AG08395 (cell line): ENCODE results near the gene TENM4.

ENCODE experiments used
- DNase-seq: peaks from one replicate; pipeline ENCODE4 v3.0.0; 2012; ENCODE audit warnings: mixed read lengths, low spot score

Gene TENM4

DNA sequence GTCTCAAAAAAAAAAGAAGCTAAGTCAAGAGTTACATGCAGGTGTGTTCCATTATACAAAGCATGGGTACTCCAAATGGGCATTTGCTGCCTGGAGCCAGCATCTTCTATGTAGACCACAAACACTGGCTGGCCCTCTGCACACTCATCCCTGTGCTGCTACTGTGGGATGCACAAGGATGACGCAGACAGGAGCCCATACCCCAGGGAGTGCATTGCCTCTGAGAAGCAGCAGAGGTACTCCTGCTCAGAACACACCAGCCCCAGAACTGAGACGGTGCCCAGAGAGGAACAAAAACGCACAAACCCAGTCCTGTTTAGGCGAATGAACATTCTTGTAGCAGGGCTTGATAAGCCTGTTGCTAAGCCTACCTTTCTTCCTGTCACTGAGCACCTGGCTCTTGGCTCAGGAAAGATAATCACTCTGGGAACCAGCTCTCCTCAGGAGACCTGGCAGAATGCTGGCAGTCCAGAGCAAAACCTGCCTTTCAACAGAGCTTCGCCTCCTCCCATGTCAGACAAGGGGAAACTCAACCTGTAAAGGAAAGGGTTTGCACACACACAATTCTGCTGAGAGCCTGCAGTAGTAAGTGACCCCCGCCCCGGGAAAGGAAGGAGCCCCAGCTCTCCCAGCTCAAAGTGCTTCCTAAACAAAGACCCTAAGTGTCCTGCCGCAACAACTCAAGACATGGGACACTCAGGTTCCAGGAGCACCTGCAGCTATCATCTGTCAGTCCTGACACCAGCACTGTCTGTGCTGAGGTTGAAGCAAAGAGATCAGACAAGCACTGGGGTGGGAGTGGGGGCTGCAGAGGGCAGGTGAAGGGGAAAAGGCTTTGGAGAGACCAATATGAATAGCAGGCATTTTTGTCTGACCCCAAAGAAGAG is 145.7 kb downstream of the TENM4 start:
- no peak for DNase-seq

DNA sequence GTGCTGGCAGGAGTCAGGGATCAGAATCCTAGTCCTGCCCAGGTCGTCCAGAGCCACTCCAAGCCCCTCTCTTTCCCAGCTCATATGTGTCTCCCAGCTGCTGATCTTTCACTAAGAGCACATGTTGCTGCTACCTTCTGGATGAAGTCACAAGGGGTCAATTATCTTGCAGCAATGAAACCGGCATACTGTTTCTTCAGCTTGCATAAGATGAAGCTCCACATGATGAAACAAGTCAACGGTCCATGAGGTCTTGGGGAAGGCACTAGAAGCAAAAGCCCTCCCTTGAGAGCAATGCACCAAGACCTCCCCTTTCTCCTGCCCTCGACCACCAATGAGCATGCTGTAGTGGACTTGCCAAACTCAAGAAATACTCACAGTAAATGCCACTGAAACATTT is 148.9 kb downstream of the TENM4 start:
- no peak for DNase-seq

DNA sequence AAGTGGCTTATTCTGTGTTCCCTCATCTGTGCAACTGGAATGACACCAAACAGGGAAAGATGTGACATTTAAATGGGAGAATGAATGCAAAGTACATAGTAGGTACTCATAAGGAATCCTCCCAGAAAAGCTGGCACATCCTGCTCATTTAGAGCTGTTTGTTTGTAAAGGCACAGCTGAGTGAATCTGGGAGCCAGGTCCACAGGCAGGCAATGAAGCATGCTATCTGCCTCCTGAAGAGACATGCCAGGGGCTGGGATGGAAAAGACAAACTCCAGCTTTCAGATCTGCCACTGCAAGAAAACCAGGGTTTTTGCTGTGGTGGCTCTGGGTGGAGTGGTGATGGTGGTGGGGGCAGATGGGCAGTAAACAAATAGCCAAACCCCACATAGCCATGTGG is 150.1 kb downstream of the TENM4 start:
- DNase-seq: no peak

DNA sequence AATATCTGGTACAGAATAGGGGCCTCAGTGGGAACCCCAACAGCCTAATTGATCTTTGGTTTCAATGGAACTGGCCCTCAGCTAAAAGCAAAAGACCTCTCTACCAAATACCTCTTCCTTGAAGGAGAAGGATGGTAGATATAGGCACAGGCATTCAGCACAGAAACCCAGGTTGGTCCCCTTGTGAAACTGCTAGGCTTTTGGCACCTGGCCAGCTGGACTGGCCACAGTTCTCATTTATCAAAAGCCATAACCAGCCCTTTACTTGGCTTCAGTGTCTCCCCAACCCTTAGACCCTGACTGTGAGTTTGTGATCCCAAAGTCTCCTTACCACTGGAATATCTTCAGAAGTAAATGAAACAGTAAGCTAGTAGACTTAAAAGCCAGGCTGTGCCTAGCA is 152.9 kb downstream of the TENM4 start:
- DNase-seq: no peak

DNA sequence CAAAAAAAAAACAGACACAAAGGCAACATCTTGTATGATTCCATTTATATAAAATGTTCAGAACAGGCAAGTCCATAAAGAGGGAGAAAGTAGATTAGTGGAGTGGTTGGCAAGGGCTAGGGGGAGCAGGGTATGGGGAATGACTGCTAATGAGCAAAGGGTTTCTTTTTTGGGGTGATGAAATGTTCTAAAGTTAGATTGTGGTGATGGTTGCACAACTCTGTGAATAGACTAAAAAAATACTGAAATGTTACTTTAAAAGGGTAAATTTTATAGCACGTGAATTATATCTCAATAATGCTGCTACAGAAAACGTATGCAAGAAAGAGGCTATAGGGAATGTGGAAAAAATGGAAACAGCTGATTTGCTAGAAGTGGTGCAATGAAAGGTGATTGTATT is 155.1 kb downstream of the TENM4 start:
- DNase-seq: no peak

DNA sequence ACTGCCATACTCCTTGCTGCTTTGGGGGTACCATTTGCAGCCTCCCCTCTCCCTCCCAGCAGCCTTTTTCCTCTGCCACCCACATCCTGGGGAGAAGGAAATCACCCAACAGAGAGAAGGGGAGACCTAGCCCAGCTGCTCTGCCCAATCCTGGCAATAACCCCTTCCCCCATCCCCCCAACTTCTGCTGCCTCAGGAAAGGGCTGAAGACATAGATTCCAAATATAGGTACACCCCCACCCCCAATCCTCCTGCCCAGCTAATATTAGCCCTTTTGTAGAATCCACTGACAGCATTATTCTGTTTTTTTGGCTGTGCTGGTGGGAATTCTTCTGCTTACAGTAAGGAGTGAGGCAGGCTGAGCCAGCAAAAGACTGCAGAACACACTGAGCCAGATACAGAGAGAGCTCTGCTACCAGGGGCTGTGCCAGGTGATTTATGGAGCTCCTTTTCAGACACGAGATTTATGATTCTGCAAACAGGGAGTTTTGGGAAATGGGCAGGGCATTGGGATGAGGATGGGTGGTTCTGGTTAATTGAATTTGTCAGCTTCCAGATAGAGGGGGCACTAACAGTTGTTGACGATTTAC is 164.0 kb downstream of the TENM4 start:
- no peak for DNase-seq

DNA sequence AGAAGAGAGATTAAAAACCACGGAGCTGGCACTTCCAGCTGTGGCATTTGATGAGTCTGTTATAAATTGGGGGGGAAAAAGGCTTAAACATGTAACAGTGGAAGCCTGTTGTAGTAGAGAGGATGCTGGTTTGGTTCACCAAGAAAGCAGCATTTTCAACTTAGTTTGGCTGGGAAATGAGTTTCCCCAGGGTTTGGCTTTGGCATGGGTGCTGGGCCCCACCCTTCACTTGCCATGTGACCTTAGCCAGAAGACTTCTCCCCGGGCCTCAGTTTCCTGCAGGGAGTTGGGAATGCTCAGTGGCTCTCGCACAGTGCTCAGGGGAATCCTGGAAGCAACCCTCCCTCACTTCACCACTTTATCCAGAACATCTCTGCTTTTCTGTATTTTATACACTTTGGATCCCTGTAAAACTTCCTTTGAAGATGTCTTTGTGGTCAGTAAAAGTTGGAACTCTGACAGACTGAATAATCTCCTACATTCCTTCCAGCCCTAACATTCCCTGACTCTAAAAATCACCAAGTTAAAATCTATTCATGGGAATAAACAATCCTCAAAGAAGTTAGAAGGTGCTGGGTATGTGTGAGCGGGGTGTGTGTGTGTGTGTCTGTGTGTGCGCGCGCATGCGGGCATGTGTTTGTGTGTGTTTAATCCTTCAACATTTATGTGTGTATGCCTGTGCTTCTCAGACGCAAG is 166.0 kb downstream of the TENM4 start:
- DNase-seq: peak; percentile 63

DNA sequence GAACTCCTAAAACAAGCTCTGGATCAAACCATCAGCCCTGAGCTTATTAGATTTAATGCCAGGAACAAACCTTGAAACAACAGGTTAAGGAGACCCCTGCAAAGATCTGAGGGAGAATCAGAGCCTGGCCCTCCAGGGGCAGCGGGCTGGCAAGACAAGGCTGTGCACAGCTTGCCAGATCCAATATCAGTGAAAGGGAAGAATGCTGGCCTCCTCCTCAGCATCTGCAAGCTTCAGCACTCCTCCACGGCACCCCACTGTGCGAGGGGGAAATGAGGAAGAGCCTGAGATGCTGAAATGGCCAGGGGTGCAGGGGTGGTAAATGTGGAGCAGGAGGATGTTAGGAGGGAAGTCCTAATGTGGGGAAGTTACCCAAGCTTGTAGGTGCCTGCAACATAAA is 167.0 kb downstream of the TENM4 start:
- DNase-seq: no peak

DNA sequence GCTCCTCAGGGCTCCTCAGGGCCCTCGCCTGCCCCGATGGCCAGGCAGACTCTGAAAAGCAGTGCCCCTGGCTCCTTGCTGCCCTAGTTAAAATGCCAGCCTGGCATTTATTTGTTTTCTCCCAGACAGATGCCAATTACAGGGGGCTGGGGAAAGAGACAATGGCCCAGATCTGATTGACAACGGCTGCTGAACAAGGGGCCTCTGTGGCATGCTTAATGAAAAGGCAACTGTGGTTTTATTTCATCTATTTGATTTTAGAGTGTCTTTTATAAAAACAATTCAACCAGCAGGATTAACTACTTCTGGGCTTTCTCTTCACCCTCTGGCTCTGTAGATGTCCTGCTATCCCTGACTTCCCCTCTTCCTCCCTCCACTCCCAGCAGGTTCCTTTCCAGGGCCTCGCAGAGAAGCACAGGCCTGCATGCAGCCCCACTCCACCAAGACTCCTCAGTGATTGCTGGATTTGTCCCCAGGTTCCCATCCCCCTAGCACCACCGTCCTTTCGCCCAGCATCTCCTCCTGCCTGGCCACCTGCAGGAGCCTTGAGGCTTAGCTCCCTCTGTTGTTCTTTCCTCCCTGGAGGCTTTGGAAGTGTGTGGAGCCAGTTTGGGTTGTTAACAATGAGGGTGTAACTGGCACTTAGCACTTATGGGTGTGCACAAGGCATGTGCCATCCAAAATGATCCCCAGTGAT is 171.1 kb downstream of the TENM4 start:
- DNase-seq: no peak

DNA sequence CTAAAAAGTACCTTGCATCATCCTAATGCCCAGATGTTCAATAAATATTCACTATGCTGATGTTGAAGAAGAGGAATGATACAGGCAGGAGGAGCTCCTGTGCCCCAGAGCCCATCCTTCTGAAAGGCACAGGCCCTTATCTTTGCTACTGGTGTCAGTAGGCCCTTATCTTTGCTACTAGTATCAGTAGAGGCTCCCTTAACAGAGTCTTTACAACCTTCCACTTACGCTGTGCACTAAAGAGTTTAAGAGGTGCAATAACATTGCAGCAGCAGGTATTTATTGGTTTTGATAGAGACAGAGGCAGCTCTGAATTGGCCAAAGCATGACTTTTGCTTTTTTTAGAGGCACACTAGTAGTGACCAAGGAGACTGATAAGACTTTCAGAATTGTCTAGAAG is 174.4 kb downstream of the TENM4 start:
- no peak for DNase-seq

DNA sequence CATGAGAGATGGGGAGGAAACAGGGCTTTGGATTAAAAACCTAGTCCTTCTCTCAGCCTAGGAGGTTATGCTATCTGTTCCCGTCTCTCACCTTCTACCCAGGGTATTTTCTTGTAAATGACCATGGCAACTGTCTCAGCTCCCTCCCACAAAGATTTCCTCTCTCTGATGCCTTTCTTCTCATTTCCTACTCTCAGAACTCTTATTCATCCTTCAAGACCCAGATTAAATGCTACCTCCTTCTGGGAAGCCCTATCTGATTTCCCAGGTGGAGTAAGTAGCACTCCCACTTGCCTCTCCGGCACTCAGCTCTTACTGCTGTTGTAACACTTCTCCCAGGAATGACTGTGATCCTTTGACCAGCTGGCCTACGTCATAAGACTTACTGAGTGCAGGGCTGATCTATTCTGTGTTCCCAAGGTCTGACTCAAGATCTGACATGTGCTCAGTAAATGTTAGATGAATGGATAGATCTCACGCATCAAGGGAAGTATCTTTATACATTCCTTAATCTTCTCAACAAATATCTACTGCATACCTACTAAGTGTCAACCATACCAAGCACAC is 175.0 kb downstream of the TENM4 start:
- no peak for DNase-seq

DNA sequence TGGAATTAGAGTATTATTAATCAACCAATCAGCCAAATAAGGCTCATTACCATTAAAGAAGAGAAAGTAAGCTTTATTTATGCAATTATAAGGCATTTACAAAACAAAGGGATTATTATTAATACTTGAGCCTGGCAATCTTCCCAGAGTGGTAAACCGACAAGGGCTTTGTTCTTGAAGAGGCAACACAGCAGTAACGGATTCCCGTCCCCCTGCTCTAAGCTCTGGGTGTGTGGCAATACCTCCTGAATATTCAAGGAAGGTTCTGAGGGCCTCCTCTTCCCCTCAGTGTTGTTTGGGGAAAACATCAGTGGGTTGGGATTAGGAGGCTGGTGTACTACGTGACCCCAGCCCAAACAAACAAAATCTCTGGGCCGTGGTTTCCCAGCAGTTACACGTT is 176.5 kb downstream of the TENM4 start:
- no peak for DNase-seq

DNA sequence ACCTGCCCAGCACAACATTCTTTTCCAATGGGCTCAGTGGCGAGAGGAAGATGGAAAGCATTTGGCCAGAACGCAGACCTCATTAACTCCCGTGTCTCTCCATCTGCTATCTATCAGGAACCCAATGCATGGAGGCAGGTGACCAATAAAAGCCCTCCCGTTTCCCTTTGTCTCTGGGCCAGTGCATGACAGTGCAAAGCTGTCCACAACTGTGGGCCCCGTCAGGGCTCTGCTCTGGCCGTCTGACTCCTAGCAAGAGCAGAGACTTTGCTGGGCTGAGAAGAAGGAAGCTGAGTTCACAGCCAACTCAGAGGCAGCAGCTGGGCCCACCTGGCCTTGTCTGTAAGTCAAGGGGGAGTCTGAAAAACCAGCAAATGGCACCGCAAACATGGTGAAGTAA is 177.8 kb downstream of the TENM4 start:
- no peak for DNase-seq

DNA sequence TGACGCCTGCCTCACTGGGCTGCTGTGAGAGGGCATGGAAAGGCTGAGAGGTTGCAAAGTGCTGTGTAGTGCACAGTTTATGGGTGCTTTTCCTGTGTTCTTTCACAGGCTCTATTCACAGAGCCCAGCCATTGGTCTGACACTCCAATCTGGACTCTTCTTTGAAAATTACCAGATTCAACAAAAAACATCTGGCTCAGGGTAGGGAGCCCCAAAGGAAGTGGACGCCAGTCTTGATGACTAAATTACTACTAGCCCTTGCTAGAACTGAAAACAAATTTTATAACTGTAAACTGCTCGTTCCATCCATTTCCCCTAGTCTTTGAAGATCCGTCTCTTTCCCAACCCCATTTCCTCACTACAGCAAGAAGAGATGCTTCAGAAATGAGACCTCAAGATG is 178.6 kb downstream of the TENM4 start:
- peak; percentile 75 for DNase-seq

DNA sequence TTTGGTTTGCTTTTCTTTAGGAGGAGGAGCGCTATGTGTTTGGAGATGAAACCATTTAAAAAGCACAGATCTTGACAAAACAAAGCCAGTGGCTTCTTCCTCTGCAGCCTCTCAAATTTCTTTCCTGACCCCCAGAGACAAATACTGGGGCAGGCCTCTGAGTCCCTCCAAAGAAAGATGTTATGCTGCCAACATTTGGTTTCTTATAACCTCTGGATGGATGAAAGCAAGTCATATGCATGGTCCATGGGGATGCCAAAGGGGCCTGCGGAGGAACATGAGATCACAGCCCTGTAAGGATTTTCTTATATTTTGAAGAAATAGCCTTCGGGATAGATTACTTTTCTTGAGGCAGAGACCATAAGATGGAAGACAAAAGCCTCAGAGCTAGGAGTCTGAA is 179.1 kb downstream of the TENM4 start:
- no peak for DNase-seq

DNA sequence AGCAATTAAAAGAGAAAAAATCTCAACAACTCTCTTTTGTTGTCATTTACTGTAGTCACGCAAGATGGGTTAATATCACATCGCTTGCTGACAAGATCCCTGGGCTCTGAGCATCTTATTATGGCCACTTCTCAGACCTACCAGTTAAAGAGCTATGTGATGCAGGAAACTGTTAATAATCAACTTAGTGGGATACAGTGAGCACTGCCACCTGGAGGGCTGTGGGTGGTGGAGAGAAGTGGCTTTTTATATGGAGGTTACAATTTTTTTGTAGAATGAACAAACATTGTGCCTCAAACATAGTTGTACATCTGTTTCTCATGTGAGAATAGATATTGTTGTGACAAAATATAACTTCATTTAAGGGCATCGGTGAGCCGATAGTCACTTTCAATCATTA is 181.0 kb downstream of the TENM4 start:
- no peak for DNase-seq

DNA sequence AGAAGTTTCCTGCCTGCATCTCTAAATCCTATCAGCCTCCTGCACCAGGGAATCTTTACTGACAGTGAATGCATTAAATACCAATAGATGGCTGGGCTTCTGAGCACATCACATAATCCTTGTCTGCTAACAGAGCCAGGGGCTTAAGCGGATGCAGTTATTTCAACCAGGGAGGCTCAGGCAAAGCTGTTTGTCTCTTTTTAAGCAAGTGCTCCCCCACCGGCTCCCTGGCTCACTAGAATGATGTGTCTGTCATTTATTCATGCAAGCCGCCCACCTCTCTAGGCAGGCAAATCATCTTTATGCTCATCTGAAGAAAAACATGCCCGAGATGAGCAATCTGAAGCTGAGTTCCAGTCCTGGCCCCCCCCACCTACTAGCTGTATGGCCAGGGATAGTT is 182.3 kb downstream of the TENM4 start:
- no peak for DNase-seq

DNA sequence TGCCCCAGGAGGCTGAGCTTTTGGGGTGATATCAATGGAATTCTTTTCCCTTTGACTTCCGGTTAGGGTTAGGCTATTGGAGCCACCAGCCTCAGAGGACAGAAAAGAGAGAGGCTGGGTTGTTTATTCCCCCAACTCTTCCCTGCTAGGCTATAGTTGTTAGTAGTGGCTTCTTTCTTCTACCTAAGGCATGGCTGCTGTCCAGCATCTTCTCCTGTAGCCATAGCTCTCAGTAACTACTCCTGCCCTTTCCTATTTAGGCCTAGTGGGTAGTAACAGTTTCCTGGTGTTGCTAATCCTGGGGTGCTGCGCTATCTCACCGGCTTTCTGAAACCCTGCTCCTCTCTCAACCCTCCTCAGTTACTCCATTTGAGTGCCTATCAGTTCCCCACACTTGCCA is 184.9 kb downstream of the TENM4 start:
- no peak for DNase-seq

DNA sequence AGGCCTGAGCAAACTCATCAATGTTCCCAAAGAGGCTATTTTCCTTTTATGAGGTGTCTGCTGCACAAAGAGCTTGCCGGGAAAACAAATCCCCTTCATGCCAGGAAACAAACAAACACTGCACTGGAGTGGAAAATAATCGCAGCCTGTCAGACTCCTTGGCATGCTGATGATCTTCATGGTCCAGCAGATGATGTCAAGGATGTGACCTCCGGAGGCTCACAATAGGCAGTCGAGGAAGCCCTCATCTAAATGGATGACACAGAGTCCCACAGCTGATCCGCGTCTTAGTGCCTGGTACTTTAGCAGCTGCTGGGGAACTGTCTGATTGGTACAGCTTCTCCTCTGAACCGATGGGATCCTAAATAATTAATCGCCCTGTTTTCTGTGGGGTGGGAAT is 187.6 kb downstream of the TENM4 start:
- DNase-seq: no peak

DNA sequence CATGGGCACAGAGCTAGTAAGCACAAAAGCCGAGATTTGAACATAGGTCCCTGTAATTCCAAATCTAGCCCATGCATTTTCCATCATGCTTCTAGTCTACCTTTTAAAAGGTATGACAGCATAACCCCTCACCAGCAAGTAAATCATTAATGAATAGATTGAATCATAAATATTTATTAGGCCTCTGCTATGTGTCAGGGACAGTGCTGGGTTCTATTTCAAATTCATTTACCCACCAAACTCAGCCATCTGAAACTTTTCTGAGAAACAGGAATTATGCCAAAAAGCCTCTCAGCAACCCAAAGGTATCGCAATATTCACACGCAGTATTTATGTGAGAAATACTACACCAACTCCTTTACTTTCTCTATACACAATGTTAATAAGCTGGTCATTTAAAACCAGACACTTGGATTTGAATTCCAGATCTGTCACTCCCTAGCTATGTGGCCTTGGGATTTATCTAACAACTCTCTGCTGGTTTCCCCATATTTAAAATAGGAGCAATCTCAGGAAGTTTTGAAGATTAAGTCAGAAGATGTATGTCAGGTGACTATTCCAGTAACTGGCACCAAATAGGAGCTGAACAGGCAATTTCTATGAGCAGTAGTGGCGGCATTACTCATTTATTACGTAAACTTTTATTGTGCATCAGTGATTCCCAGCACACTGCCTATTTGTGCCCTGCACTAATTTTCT is 191.4 kb downstream of the TENM4 start:
- peak; percentile 22 for DNase-seq

DNA sequence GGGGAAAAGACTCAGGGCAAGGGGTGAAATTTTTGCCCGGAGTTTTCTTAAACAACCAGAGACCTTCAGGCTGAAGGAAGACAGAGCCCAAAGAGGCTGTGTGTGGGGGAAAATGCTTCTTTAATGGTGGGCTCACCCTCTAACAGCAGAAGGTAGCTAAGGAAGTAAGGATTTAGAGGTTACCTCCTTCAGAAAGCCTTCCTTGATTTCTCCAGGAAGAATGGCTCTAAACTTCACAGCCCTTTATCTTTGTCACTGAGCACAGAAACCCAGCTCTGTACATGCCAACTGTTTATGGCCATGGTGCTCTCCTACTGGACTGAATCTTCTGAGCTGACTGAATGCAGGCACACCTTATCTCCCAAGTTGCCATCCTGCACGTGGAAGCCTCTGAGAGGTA is 196.0 kb downstream of the TENM4 start:
- no peak for DNase-seq
